Activated naive CD4-positive, alpha-beta T cell treated with anti-CD3 and anti-CD28 coated beads for 36 hours (primary cell): Measurements from ENCODE around the gene TMEM192. TPM values are rescaled to one million over a fixed set of nuclear protein-coding genes. Genes with fewer than 3 reads are reported as not detected.
"Not testable (repeated sequence)": the region's sequence is repeated elsewhere in the genome, so short reads cannot be mapped to it uniquely, and the experiment has no call there.

Source experiments
- CTCF ChIA-PET: fragments of 350-600 bp; sonication (Branson Sonifier 250); formaldehyde crosslinking; loops from one replicate; lab custom pipeline; 2021; ENCODE audit warnings: antibody characterized with exemption; lab: Charles Lee
- DNase-seq: peaks from one replicate; pipeline ENCODE4 v3.0.0-alpha.2; 2020
- H3K27ac Mint-ChIP-seq: one replicate; pipeline ENCODE4 v1.8.0; 2021; ENCODE audit warnings: mild to moderate bottlenecking, mixed read lengths
- H3K27me3 Mint-ChIP-seq: one replicate; pipeline ENCODE4 v1.8.0; 2021; ENCODE audit warnings: low read depth, mixed read lengths
- H3K36me3 Mint-ChIP-seq: one replicate; pipeline ENCODE4 v1.8.0; 2021; ENCODE audit warnings: low read depth, mixed read lengths
- H3K4me1 Mint-ChIP-seq: one replicate; pipeline ENCODE4 v1.8.0; 2021; ENCODE audit warnings: low read depth, mixed read lengths
- H3K4me3 Mint-ChIP-seq: one replicate; pipeline ENCODE4 v1.8.0; 2021; ENCODE audit warnings: mild to moderate bottlenecking, moderate library complexity, mixed read lengths
- H3K9me3 Mint-ChIP-seq: one replicate; pipeline ENCODE4 v1.8.0; 2021; ENCODE audit warnings: mixed read lengths
- intact Hi-C: fragments of 100-400 bp; cut with micrococcal nuclease; formaldehyde crosslinking; loops from one replicate; pipeline ENCODE4 v1.15.1; 2023
- total RNA-seq, 2 experiments: library from RNA; stranded (reverse); gene quantifications; one replicate each; pipeline ENCODE4 v1.2.3, GENCODE V29; 2021

The TMEM192 gene
- total RNA-seq, 2 experiments from 2014 or later = 6.3 to 8.9 TPM

GRCh38 chr4:165088366-165088765 lies 24.3 kb downstream of the TMEM192 start:
- Mint-ChIP-seq H3K4me1 (no peaks in the 10 kb centered on the region), H3K4me3 (no peak overlapping the region), H3K9me3 (no peaks in the 10 kb centered on the region), H3K27me3 (no peaks in the 10 kb centered on the region), H3K27ac (no peak overlapping the region), H3K36me3 (peaks cover 24% of the 10 kb centered on the region)
- intact Hi-C loops = no loop called here
- CTCF ChIA-PET = interaction anchor here (0.6 to 0.7 kb wide), 2 partner anchors 9 to 261 kb away, joined by 3 read pairs; no protein-coding TSS in a partner anchor
- DNase-seq = no peak

- intact Hi-C loops = no loop called here
- Mint-ChIP-seq H3K27ac (no peak overlapping the region), H3K36me3 (peaks cover 22% of the 10 kb centered on the region), H3K27me3 (no peaks in the 10 kb centered on the region), H3K9me3 (no peaks in the 10 kb centered on the region), H3K4me1 (no peaks in the 10 kb centered on the region), H3K4me3 (no peak overlapping the region)
- CTCF ChIA-PET = no interaction called here
- DNase-seq = no peak
These were observed 26.7 kb downstream of the TMEM192 start for GRCh38 chr4:165085946-165086345.

GRCh38 chr4:165084787-165085186 lies 27.9 kb downstream of the TMEM192 start:
- H3K36me3 Mint-ChIP-seq = peaks cover 22% of the 10 kb centered on the region
- H3K4me1 Mint-ChIP-seq, H3K27ac Mint-ChIP-seq, H3K9me3 Mint-ChIP-seq, CTCF ChIA-PET, DNase-seq, H3K27me3 Mint-ChIP-seq, intact Hi-C loops, H3K4me3 Mint-ChIP-seq: not testable (repeated sequence)

- DNase-seq = no peak
- no peaks in the 10 kb centered on the region for H3K9me3 Mint-ChIP-seq
- no peak overlapping the region for H3K4me3 Mint-ChIP-seq
- intact Hi-C loops = no loop called here
- no peak overlapping the region for H3K27ac Mint-ChIP-seq
- H3K4me1 Mint-ChIP-seq = no peaks in the 10 kb centered on the region
- CTCF ChIA-PET = no interaction called here
- H3K36me3 Mint-ChIP-seq = peaks cover 19% of the 10 kb centered on the region
- H3K27me3 Mint-ChIP-seq = no peaks in the 10 kb centered on the region
These were observed 33.2 kb downstream of the TMEM192 start for GRCh38 chr4:165079476-165079875.

- Mint-ChIP-seq H3K27ac (no peak overlapping the region), H3K27me3 (no peaks in the 10 kb centered on the region), H3K36me3 (peaks cover 19% of the 10 kb centered on the region)
These were observed 35.6 kb downstream of the TMEM192 start for GRCh38 chr4:165077034-165077578.

GRCh38 chr4:165073346-165073745 lies 39.3 kb downstream of the TMEM192 start:
- H3K4me1 Mint-ChIP-seq, intact Hi-C loops, H3K27me3 Mint-ChIP-seq, H3K27ac Mint-ChIP-seq, H3K9me3 Mint-ChIP-seq, CTCF ChIA-PET, DNase-seq, H3K4me3 Mint-ChIP-seq: not testable (repeated sequence)
- H3K36me3 Mint-ChIP-seq = peaks cover 12% of the 10 kb centered on the region

More at GRCh38 chr4:165077034-165077578, 35.6 kb downstream of the TMEM192 start:
- Mint-ChIP-seq H3K4me1 (no peaks in the 10 kb centered on the region), H3K9me3 (no peaks in the 10 kb centered on the region), H3K4me3 (no peak overlapping the region)
- CTCF ChIA-PET = no interaction called here
- no peak for DNase-seq
- intact Hi-C loops = no loop called here

GRCh38 chr4:165070560-165070959 lies 42.1 kb downstream of the TMEM192 start:
- H3K9me3 Mint-ChIP-seq = no peaks in the 10 kb centered on the region
- no peak overlapping the region for H3K27ac Mint-ChIP-seq
- CTCF ChIA-PET = no interaction called here
- intact Hi-C loops = no loop called here
- no peak for DNase-seq
- H3K27me3 Mint-ChIP-seq = no peaks in the 10 kb centered on the region
- H3K4me1 Mint-ChIP-seq = no peaks in the 10 kb centered on the region
- H3K36me3 Mint-ChIP-seq = peaks cover 4% of the 10 kb centered on the region
- H3K4me3 Mint-ChIP-seq = no peak overlapping the region

- no peaks in the 10 kb centered on the region for H3K9me3 Mint-ChIP-seq
- intact Hi-C loops = no loop called here
- H3K27ac Mint-ChIP-seq = no peak overlapping the region
- no peaks in the 10 kb centered on the region for H3K4me1 Mint-ChIP-seq
- no peaks in the 10 kb centered on the region for H3K36me3 Mint-ChIP-seq
- CTCF ChIA-PET = no interaction called here
- no peak for DNase-seq
- H3K4me3 Mint-ChIP-seq = no peak overlapping the region
- H3K27me3 Mint-ChIP-seq = no peaks in the 10 kb centered on the region
These were observed 51.7 kb downstream of the TMEM192 start for GRCh38 chr4:165060938-165061337.

- CTCF ChIA-PET = interaction anchor here (0.6 to 1.6 kb wide), 2 partner anchors 291 to 1467 kb away, joined by 4 to 7 read pairs; no protein-coding TSS in a partner anchor
- H3K27ac Mint-ChIP-seq = no peak overlapping the region
- no peaks in the 10 kb centered on the region for H3K9me3 Mint-ChIP-seq
These were observed 53.3 kb downstream of the TMEM192 start for GRCh38 chr4:165059386-165059785.

GRCh38 chr4:165058666-165059065 lies 54.0 kb downstream of the TMEM192 start:
- H3K36me3 Mint-ChIP-seq = no peaks in the 10 kb centered on the region
- no peak overlapping the region for H3K27ac Mint-ChIP-seq
- no peaks in the 10 kb centered on the region for H3K4me1 Mint-ChIP-seq
- CTCF ChIA-PET = interaction anchor here (0.6 kb wide), 1 partner anchor 1467 kb away, joined by 4 read pairs; no protein-coding TSS in a partner anchor
- no peaks in the 10 kb centered on the region for H3K9me3 Mint-ChIP-seq
- H3K27me3 Mint-ChIP-seq = no peaks in the 10 kb centered on the region
- intact Hi-C loops = no loop called here
- H3K4me3 Mint-ChIP-seq = no peak overlapping the region
- no peak for DNase-seq

More at GRCh38 chr4:165059386-165059785, 53.3 kb downstream of the TMEM192 start:
- Mint-ChIP-seq H3K27me3 (no peaks in the 10 kb centered on the region), H3K4me1 (no peaks in the 10 kb centered on the region), H3K36me3 (no peaks in the 10 kb centered on the region), H3K4me3 (no peak overlapping the region)
- intact Hi-C loops = no loop called here
- DNase-seq = no peak

- Mint-ChIP-seq H3K4me3 (no peak overlapping the region), H3K9me3 (no peaks in the 10 kb centered on the region), H3K36me3 (no peaks in the 10 kb centered on the region), H3K4me1 (no peaks in the 10 kb centered on the region), H3K27me3 (no peaks in the 10 kb centered on the region), H3K27ac (no peak overlapping the region)
- CTCF ChIA-PET = no interaction called here
- intact Hi-C loops = no loop called here
- DNase-seq = no peak
These were observed 57.1 kb downstream of the TMEM192 start for GRCh38 chr4:165055601-165056000.

GRCh38 chr4:165053645-165054044 lies 59.0 kb downstream of the TMEM192 start, which contains the start of gene TRIM75:
TRIM75 (plus strand) TSS chr4:165053866; CDS start chr4:165059148, 5,282 bp downstream.
- no peaks in the 10 kb centered on the region for H3K36me3 Mint-ChIP-seq
- no peak within 1 kb of the TSS for H3K4me3 Mint-ChIP-seq
- intact Hi-C loops = no loop called here
- H3K9me3 Mint-ChIP-seq = no peaks in the 10 kb centered on the region
- CTCF ChIA-PET = no interaction called here
- DNase-seq = no peak
- H3K27me3 Mint-ChIP-seq = no peaks in the 10 kb centered on the region
- no peak within 1 kb of the TSS for H3K27ac Mint-ChIP-seq
- H3K4me1 Mint-ChIP-seq = no peaks in the 10 kb centered on the region

GRCh38 chr4:165052627-165053026 lies 60.0 kb downstream of the TMEM192 start:
- no peaks in the 10 kb centered on the region for H3K27me3 Mint-ChIP-seq
- CTCF ChIA-PET = interaction anchor here (0.6 kb wide), 1 partner anchor 221 kb away, joined by 3 read pairs; no protein-coding TSS in a partner anchor
- intact Hi-C loops = no loop called here
- no peaks in the 10 kb centered on the region for H3K36me3 Mint-ChIP-seq
- no peak overlapping the region for H3K4me3 Mint-ChIP-seq
- no peaks in the 10 kb centered on the region for H3K9me3 Mint-ChIP-seq
- H3K4me1 Mint-ChIP-seq = no peaks in the 10 kb centered on the region
- H3K27ac Mint-ChIP-seq = no peak overlapping the region
- no peak for DNase-seq
